ENCODE results near the gene GLYR1.
A peak's percentile ranks its signal among the peaks of the same experiment; 100 is the strongest.
"Not testable (repeated sequence)": the region's sequence is repeated elsewhere in the genome, so short reads cannot be mapped to it uniquely, and the experiment has no call there.

GLYR1 gene

DNA sequence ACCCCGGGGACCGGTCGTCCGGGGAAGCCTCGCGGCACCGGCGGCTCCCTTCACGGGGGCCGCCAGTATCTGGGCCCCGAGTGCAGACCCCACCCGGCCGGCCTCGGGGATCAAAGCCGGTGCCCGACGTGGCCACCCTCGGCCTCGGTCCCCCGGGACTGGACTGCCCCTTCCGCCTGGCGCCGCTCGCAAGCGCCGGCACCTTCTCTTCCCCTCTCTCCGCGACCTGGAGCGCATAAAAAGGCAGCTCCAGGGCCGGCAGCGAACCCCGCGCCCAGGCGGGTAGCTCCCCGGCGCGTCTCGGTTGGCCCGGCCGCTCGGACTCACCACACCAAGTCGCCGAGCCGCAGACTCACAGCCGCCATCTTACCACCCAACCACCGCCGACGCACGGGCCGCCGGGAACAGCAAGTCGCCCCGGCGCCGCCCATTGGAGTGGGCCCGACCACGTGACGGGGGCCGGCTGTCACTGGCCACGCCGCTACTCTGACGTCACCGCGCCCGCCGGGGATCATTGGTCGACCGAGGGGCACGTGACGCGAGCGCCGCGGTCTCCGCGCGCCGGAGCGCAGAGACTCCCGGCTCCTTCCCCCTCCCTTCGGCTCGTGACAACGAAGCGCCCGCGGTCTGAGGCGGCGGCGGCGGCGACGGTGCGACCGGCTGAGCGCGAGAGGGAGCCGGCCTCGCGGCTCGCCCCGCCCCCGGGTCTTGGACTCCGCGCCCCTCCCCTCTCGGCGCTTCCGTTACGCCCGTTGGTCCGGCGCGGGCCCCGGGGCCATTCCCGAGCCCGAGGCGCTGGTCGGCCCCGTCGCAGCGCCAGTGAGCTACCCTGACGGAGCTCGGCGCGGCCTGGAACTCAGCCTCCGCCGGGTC lies at the start of gene GLYR1, which contains the start of gene UBN1:
GLYR1 (minus strand) TSS at position 388 of the 873 bp plus-strand sequence; CDS start at position 365, 23 bp downstream.
UBN1 (plus strand) TSS at position 581 of the 873 bp plus-strand sequence. CDS start 5,437 bp downstream, outside the sequence.
- DNase-seq (ENCODE audit: low spot score) = peak; percentile 99

DNA sequence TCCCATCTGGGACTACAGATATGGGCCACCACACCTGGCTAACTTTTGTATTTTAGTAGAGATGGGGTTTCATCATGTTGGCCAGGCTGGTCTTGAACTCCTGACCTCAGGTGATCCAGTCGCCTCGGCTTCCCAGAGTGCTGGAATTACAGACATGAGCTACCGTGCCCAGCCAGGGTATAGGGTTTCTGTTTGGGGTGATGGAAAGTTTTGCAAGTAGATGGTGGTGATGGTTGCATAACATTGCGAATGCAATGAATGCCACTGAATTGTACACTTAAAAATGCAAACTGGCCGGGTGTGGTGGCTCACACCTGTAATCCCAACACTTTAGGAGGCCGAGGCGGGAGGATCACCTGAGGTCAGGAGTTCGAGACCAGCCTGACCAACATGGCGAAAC lies 49.7 kb upstream of the GLYR1 start:
- DNase-seq (ENCODE audit: low spot score) = not testable (repeated sequence)

DNA sequence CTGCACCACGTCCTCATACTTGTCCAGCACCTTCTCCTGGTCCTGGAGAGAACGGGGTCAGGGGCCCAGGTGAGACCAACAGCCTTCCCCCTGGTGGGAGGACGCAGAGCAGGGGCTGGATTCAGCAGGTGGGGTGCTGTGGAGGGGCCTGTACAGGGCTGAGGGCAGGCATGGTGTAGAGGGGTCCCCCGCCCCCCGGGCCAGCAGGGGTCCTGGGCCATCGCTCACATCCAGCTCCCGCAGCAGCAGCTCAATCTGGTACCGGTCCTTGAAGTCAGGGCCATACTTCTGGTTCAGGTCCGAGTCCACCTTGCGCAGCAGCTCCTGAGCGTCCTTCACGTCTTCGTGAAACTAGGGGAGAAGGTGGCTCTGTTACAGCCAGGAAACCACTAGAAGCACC lies 48.3 kb upstream of the GLYR1 start:
- no peak for DNase-seq (ENCODE audit: low spot score)

DNA sequence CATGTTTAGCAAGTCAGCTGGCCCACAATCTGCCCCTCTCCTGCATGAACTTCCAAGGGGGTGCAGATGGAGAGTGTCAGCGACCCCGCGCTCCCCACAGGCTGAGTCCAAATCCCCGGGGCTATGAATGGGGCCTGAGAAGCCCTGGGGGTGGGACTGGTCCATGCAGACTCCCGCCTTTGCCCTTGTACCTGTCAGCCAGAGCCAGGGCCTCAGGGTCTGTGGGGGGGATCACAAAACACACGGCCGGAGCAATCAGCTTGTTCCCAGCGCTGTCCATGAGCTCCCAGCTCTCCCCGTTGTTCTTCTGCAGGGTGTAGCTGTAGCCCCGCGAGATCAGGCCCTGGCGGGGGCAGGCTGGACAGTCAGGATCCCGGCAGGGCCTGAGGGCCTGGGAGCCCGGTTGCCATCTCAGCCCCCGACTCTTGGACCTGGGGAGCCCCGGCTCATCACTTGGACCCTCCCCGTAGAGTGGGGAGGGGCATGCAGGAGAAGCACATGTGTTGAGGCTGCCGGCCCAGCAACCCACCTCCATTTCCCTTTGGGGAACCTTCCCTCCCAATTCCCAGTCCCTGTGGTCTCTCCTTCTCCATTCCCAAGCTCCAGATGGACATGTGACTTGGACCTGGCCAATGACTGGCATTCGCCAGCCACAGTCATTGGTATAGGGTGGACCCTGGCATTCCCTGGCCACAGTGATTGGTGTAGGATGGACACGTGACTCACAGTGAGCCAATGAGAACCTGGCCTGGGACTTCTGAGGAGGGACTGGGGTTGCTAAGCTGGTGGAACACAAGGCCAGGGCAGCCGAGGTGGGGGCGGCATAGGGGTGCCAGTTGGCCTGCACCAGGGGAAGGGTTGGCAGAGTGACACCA lies 47.4 kb upstream of the GLYR1 start:
- no peak for DNase-seq (ENCODE audit: low spot score)

DNA sequence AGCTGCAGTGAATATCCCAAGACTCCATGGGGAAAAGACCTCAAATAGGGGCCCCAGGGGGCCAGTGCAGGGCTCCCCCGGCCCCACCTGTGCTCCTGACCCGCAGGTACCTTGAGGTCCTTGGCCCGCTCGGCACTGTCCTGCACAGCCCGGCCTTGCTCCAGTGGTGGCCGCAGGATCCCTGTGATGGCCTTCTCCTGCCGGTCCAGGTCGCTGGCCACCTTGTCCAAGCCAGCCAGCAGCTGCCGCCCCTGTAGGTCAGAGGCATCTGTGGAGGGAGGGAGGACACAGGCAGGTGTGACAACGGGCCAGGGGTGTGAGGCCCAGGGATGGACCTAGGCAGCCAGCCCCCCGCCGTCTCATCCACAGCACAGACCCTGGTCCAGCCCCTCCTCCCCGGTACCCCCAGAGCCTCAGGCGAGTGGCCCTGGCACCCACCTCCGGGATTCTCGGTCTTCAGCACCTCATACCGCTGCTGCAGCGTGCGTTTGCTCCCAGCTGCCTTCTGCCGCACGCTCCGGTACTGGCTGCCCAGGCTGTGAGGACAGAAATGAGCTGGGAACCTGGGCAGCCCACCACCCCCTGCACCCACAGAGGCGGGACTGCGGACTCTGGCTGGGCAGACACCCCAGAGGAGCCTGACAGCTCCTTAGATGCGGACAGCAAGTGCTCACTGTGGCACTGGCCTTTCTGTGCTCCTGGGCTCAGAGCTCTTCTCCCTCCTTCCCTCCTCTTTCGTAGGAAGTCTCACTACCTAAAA lies 46.2 kb upstream of the GLYR1 start:
- no peak for DNase-seq (ENCODE audit: low spot score)

DNA sequence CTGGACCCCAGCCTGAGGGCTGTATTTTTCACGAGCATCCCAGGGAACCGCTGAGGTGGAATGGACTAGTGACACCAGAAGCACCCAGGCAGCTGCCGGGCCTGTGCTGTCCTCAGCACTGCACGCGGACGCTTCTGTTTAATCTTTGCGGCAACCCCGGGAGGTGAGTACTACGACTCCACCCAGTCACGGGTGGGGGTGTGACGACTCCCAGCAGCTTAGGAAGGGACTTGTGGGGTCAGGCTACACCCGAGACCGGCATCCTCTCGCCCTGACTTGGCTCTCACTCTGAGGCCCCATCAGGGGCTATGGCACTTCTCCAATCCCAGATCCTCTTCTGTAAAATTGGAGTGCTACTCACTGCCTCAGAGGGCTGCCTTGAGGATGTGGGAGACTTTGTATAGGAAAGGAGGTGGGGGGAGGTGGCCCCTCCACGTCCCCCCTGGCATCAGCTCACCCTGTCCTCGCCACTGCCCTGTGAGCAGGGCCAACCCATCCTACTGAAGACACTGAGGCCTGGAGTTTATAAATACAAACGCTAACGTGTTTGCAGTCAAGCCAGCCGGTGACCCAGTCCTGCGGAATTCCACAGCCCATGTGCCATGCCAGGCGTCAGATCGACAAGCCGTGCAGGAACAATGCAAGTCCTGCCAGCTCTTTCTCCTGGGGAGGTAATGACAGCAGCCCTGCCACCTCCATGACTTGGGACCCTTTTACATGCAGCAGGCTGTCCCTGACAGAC lies 45.4 kb upstream of the GLYR1 start:
- DNase-seq (ENCODE audit: low spot score) = peak; percentile 67

DNA sequence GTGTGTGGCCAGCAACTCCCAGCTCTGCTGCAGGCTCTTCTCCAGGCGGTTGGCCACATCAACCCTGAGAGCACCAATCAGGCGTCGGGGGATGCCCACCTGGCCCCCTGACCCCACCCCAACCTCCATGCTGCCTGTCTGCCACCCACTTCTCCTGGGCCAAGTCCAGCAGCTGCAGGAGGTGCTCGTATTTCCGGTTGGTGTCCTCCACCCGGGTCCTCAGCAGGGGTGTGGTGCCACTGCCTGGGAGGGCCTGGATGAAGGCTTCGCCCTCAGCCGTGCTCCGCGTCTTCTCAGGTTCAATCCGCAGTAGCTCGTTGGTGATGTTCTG lies 44.8 kb upstream of the GLYR1 start:
- no peak for DNase-seq (ENCODE audit: low spot score)

DNA sequence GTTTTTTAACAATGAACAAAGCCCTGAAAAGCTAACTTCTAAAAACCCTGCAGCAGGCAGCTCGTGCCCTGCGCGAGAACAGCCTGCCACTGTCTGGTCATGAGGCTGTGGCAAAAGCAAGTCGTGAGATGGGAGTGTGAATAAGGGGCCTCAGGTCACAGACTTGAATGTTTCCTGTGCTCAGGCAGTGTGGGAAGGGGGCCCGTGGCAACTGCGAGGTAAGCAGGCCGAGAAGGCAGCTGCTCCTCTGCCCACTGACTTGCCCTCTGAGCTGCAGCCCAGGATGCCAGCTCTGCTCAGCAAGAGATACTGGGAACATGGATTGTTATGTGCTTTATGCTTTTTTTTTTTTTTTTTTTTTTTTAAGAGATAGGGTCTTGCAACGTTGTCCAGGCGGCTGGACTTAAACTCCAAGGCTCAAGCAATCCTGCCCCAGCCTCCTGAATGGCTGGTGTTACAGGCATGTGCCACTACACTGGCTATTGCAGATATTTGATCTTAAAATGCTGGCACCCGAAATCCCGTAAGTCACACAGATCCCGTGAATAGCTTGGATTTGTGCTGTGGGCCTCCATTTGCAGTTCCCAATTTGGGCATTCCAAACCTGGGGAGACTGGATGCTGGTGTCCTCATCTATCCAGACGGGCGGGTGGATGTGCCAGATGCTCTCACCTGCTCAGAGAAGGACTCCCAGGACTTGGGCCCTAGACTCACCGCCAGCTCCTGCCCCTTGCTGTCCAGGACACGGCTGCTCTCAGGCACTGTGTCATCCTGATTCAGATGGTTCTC lies 44.2 kb upstream of the GLYR1 start:
- DNase-seq (ENCODE audit: low spot score) = peak; percentile 37

DNA sequence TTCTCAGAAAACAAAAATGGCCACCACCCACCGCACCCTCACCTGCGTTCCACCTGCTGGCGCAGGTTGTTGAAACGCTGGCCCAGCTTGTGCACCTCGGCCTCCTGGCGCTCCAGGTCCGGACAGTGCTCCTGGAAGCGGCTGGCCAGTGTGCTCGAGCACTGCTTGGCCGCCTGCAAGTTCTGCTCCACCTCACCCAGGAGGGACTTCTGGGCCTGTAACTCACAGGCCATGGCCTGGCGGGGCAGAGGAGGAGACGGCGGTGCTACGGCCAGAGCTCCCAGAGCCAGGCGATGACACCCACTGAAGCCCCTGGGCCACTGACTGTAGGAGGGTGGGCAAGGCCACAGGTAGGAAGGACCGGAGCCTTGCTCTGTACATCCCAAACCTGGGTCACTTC lies 43.6 kb upstream of the GLYR1 start:
- no peak for DNase-seq (ENCODE audit: low spot score)

DNA sequence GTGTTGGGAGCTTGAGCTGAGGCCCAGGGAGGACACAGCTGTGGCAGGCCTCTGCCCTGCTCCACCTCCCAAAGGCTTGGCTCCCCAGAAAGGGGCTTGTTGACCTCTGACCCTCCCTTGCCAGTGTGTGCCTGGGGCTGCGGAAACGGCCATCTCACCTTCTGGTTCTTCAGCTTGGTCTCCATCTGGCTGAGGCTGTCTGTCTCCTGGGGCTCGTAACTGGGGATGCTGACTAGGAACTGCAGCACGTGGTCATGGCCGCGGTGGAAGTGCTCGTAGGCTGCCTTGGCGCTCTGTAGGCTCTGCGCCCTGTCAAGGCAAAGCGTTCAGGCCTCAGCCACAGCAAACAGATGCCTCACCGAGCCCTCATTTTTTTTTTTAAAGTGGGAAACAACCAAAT lies 42.9 kb upstream of the GLYR1 start:
- no peak for DNase-seq (ENCODE audit: low spot score)

DNA sequence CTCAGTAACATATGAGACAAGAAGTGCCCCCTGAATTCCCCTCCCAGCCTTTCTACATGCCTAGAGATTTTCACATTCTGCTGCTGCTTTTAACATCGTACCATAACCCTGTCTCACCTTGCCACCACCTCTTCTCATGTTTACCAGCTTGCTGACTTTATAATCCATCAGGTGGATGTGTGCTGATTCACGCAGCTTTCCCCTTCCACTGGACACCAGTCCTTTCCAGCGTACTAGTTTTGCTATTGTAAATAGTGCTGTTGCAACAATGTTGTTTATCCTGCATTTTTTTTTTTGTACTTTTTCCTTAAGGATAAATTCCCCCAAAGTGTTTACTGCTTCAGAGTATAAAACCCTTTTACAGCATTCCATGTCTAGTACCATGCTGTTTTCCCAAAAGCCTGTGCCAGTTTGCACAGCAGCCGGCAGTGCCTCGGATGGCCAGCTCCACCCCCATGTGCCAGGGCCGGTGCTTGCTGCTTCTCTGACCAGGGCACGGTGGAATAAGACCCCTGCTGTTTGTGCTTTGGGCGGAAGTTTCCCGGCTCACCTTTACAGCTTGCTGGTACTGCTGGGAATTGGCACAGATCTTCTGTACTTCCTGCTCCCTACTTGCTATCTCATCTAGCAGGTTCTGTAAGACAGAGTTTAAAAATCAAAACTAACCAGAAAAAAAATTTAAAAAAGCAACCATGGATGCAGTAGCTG lies 41.5 kb upstream of the GLYR1 start:
- DNase-seq (ENCODE audit: low spot score) = no peak

DNA sequence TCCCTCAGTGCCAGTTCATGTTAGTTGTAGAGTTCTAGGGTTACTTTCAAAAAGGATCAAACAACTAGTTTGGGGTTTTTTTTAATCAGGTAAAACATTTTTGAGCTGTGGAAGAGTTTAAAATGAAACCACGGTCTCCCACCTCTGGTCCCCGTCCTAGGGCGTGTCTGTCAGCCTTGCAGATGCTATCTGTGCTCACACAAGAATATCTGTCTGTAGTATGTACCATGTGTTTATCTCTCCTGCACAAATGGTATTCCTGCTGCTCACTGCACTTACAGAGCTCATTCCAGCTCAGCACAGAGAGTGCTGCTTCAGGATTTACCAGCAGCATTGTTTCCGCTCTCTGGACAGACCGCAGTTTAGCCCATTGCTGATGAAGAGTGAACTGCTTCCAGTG lies 39.1 kb upstream of the GLYR1 start:
- no peak for DNase-seq (ENCODE audit: low spot score)

DNA sequence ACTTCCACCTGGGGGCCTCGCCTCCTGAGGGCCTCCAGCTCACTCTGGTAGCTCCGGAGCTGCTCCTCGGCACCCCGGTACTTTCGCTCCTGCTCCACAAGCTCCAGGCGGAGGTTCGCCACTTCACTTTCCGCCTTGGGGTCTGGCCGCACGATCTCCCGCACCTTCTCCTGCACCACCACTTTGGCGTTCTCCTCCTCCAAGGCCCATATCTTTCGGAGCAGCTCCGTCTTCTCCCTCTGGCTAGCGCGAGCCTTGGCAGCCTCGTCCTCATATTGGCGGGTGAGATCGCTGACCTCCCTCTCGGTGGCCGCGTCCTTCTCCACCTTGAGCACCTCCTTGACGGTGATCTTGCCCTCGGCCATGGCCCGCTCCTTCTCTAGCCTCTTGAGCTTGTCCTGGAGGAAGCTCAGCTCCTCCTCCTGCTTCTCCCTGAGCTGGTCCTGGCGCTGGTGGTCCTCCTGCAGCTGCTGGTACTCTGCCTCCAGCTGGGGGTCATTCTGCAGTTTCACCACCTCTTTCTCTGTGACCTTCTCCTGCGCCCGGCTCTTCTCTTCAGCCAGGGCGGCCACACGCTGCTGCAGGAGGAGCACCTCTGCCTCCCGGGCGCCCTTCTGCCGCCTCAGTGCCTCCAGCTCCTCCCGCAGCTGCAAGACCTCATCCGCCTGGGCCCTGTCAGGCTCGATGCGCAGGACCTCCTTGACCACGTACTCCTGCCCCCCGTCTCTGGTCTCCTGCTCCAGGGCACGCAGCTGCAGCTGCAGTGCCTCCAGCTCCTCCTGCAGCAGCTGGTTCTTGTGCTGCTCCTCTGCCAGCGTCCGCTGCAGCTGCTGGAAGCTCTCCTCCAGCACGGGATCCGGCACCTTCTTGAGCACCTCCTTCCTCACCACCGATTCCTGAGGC lies 38.1 kb upstream of the GLYR1 start:
- no peak for DNase-seq (ENCODE audit: low spot score)

DNA sequence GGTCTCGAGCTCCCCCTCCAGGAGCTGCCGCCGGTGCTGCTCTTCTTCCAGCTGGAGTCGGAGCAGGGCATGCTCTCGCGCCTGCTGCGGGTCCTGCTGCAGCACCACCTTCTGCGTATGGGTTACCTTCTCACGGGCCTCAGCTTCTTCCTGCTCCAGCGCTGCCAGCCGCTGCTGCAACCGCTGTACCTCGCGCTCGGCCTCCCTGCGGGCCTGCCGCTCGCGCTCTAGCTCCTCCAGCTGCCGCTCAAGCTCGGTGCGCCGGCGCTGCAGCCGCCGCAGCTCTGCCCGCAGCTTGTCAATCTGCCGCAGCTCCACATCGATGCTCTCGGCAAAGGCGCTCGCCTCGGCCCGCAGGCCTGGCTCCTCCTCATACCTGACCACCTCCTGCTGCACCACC lies 37.1 kb upstream of the GLYR1 start:
- no peak for DNase-seq (ENCODE audit: low spot score)

DNA sequence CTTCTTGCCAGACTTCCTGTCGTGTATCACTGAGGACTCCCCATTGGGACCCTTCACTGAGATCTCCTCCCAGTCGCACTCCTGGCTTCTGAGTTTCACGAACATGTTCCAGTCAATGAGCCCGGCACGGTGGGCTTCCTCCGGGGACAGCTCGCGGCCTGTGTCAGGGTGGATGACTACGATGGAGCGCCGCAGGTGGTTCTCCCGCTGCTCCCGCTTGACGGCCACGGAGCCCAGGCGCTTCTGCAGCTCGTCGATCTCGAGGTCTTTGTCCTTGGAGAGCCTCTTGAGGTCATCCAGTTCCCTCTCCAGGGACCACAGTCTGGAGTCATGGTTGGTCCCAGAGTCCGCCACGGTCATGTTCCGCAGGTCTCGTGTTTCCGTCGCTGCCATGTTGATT lies 36.4 kb upstream of the GLYR1 start:
- no peak for DNase-seq (ENCODE audit: low spot score)

DNA sequence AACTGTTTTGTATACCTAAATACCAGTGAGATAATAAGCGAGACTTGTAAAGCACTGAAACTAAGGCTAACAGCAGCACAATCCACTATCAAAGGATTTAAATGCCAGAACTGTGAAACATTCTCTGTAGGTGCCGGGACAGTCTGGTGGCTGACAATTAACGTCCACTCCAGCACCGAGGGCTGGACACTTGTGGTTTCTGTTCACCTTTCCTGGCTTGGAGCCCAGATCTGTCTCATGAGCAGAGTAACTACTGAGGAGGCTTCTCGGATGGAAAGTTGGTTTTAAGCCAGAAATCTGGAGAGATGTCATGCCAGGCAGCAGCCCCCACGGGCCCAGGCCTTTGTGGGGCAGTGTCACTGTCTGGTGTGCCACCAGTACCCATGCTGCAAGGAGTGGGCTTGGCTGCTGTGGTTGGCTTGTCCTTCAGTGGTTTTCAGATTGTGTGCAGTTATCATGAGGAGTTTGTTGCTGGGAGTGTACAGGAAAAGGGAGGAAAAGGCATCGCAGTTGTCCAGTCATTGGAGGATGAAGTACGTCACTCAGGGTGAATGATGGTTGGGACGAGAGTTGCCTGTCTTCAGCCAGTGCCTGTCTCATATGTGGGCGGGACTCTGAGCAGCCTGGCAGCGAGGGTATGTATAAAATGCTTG lies 35.7 kb upstream of the GLYR1 start:
- peak; percentile 52 for DNase-seq (ENCODE audit: low spot score)

DNA sequence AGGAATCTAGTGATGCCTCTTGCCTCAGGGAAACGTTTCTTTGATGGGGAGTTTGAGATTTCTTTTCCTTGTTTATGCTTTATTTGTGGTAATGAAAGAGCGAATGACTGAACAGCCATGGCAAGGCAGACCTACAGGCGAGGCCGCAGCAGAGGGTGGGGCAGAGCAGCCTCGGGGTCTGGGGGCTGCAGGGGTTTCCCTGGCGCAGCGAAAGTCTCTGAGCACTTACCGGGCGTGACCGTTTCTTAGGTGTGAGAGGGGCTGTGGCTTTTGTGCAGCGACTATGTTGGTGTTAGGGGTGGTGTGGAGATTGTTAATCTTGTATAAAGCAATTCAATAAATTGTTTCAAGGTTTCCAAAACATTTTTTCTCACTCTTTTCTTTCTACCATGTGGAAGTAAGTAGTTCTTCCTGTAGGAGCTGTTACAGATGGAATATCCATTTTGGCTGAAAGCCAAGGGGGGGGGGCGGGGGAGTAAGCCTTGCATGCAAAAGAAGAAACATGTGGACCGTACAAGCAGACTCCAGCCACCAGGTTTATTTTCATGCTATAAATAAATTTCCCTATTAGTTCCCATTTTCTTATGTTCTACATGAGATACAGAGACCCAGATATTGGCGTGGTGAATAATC lies 35.0 kb upstream of the GLYR1 start:
- DNase-seq (ENCODE audit: low spot score) = peak; percentile 42

DNA sequence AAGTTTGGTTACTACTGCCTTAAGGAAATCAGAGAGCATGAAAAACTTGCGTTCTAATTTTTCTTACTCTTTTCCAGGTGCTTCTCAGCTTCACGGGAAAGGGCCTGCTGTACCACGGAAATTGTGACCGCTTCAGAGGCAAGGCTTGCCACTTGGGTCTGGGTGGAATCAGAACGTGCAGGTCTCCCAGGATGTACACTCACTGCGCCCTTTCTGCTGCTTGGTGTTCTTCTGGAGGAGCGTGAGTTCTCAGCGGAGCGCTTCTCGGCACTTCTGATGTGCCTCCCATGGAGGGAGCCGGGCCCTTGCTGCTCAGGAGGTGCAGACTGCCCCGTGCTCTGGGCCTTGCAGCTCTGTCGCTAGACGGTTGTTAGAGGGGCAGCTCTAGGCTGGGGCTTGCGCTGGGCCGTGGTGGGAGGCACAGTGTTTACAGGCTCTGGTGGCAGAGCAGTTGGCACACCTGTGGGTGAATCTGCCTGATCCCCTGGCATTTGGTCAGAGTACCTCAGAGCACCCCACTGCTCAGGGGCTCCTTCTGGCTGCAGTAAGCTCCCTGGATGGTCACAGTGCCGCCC lies 33.0 kb upstream of the GLYR1 start:
- no peak for DNase-seq (ENCODE audit: low spot score)
